ENCODE results near the gene RABGAP1L. TPM values are rescaled to one million over a fixed set of nuclear protein-coding genes. Genes with fewer than 3 reads are reported as not detected.

The RABGAP1L gene
- total and polyA plus RNA-seq, 2 of the 8 experiments (the other 6 are each of a cell fraction or from before 2014, with no cell fraction given) = 33.3 to 156 TPM

GRCh38 chr1:174713796-174714195 lies 554.5 kb downstream of the RABGAP1L start (continued):
- TF ChIP-seq USF2 (IDR thresholded peaks at IDR 0.05; ENCODE audit: low read length) (no peak), CBX8 (IDR thresholded peaks at IDR 0.05; ENCODE audit: borderline replicate concordance, low read depth, low read length) (no peak), SP1 (IDR thresholded peaks at IDR 0.05; ENCODE audit: low read depth, low read length) (no peak)

Measured in H1 (cell line).